ENCODE measurements around the gene ZNF532. TPM values are rescaled to one million over a fixed set of nuclear protein-coding genes. Genes with fewer than 3 reads are reported as not detected.
"Not testable (repeated sequence)": the region's sequence is repeated elsewhere in the genome, so short reads cannot be mapped to it uniquely, and the experiment has no call there.

Gene ZNF532
- total RNA-seq = 10 to 100 TPM; 41.7 to 73.6 (median 53.3) TPM

GRCh38 chr18:58864146-58865032 lies at the start of gene ZNF532:
ZNF532 (plus strand) TSS chr18:58864877. CDS start in a region left out here.
- peak; percentile 37 for ATAC-seq (ENCODE audit: low FRiP score)
- DNase-seq (ENCODE audit: low spot score) = no peak

GRCh38 chr18:58819051-58819450 lies 45.6 kb upstream of the ZNF532 start:
- no peak for TF ChIP-seq CTCF (IDR thresholded peaks at IDR 0.05)
- DNase-seq (ENCODE audit: low spot score) = no peak
- ATAC-seq (ENCODE audit: low FRiP score) = no peak

More at GRCh38 chr18:58864146-58865032, at the start of gene ZNF532:
- no peak for TF ChIP-seq CTCF (IDR thresholded peaks at IDR 0.05)

- no peak for TF ChIP-seq CTCF (IDR thresholded peaks at IDR 0.05)
- ATAC-seq (ENCODE audit: low FRiP score) = no peak
- DNase-seq (ENCODE audit: low spot score) = no peak
These were observed 44.4 kb upstream of the ZNF532 start for GRCh38 chr18:58820251-58820650.

- no peak for ATAC-seq (ENCODE audit: low FRiP score)
- DNase-seq (ENCODE audit: low spot score) = no peak
- no peak for TF ChIP-seq CTCF (IDR thresholded peaks at IDR 0.05)
These were observed 41.7 kb upstream of the ZNF532 start for GRCh38 chr18:58822944-58823343.

- no peak for TF ChIP-seq CTCF (IDR thresholded peaks at IDR 0.05)
- no peak for DNase-seq (ENCODE audit: low spot score)
These were observed 41.3 kb upstream of the ZNF532 start for GRCh38 chr18:58823412-58823811.

GRCh38 chr18:58826926-58827325 lies 37.8 kb upstream of the ZNF532 start:
- not testable (repeated sequence) for DNase-seq (ENCODE audit: low spot score); ATAC-seq (ENCODE audit: low FRiP score)

More at GRCh38 chr18:58823412-58823811, 41.3 kb upstream of the ZNF532 start:
- ATAC-seq (ENCODE audit: low FRiP score) = no peak

- TF ChIP-seq CTCF (IDR thresholded peaks at IDR 0.05) = no peak
- no peak for ATAC-seq (ENCODE audit: low FRiP score)
- DNase-seq (ENCODE audit: low spot score) = no peak
These were observed 37.2 kb upstream of the ZNF532 start for GRCh38 chr18:58827428-58827827.

Measured in omental fat pad (tissue), 4 donors.